ENCODE measurements around the gene LAMA2.

The LAMA2 gene

GRCh38 chr6:129177801-129178200 lies 294.9 kb downstream of the LAMA2 start:
- DNase-seq (ENCODE audit: low read depth): no peak

- DNase-seq (ENCODE audit: low read depth): no peak
These were observed 296.3 kb downstream of the LAMA2 start for GRCh38 chr6:129179283-129179682.

GRCh38 chr6:129181001-129181400 lies 298.1 kb downstream of the LAMA2 start:
- no peak for DNase-seq (ENCODE audit: low read depth)

- no peak for DNase-seq (ENCODE audit: low read depth)
These were observed 300.3 kb downstream of the LAMA2 start for GRCh38 chr6:129183187-129183591.

- DNase-seq (ENCODE audit: low read depth): no peak
These were observed 300.9 kb downstream of the LAMA2 start for GRCh38 chr6:129183681-129184301.

GRCh38 chr6:129184324-129184723 lies 301.4 kb downstream of the LAMA2 start:
- DNase-seq (ENCODE audit: low read depth): no peak

GRCh38 chr6:129184808-129185366 lies 301.9 kb downstream of the LAMA2 start:
- no peak for DNase-seq (ENCODE audit: low read depth)

- no peak for DNase-seq (ENCODE audit: low read depth)
These were observed 304.1 kb downstream of the LAMA2 start for GRCh38 chr6:129186988-129187387.

GRCh38 chr6:129188306-129188705 lies 305.4 kb downstream of the LAMA2 start:
- DNase-seq (ENCODE audit: low read depth): no peak

GRCh38 chr6:129188795-129189194 lies 305.9 kb downstream of the LAMA2 start:
- no peak for DNase-seq (ENCODE audit: low read depth)

GRCh38 chr6:129189266-129189665 lies 306.3 kb downstream of the LAMA2 start:
- DNase-seq (ENCODE audit: low read depth): no peak

- no peak for DNase-seq (ENCODE audit: low read depth)
These were observed 308.3 kb downstream of the LAMA2 start for GRCh38 chr6:129191235-129191634.

GRCh38 chr6:129192458-129192989 lies 309.6 kb downstream of the LAMA2 start:
- no peak for DNase-seq (ENCODE audit: low read depth)

- DNase-seq (ENCODE audit: low read depth): no peak
These were observed 311.5 kb downstream of the LAMA2 start for GRCh38 chr6:129194306-129194941.

GRCh38 chr6:129195161-129195560 lies 312.2 kb downstream of the LAMA2 start:
- DNase-seq (ENCODE audit: low read depth): no peak

- DNase-seq (ENCODE audit: low read depth): no peak
These were observed 312.7 kb downstream of the LAMA2 start for GRCh38 chr6:129195643-129196042.

GRCh38 chr6:129197154-129197553 lies 314.2 kb downstream of the LAMA2 start:
- no peak for DNase-seq (ENCODE audit: low read depth)

- DNase-seq (ENCODE audit: low read depth): no peak
These were observed 317.2 kb downstream of the LAMA2 start for GRCh38 chr6:129200151-129200550.

GRCh38 chr6:129203190-129203900 lies 320.4 kb downstream of the LAMA2 start:
- DNase-seq (ENCODE audit: low read depth): no peak

GRCh38 chr6:129206821-129207220 lies 323.9 kb downstream of the LAMA2 start:
- no peak for DNase-seq (ENCODE audit: low read depth)

- DNase-seq (ENCODE audit: low read depth): no peak
These were observed 324.9 kb downstream of the LAMA2 start for GRCh38 chr6:129207832-129208231.

GRCh38 chr6:129208415-129209034 lies 325.6 kb downstream of the LAMA2 start:
- no peak for DNase-seq (ENCODE audit: low read depth)
